Gastroesophageal sphincter (tissue), 3 donors: ENCODE data around the gene ITGB2.

Experiments
- EP300 ChIP-seq: sonication (generic); formaldehyde crosslinking; IDR thresholded peaks from one replicate; pipeline ENCODE4 v1.6.1; 2017; ENCODE audit warnings: antibody characterized with exemption, mild to moderate bottlenecking
- POLR2A ChIP-seq, 2 donors: fragments of 450-650 bp; IDR thresholded peaks; one replicate each; pipeline ENCODE4 v1.6.1; 2017; ENCODE audit warnings: antibody characterized with exemption in 2 of 2, mild to moderate bottlenecking in 2 of 2, moderate library complexity in 1 of 2
- TF ChIP-seq, protein P1 (sequence below), 4 experiments: fragments of 200-600 bp in 2 of 4; fragments of 450-650 bp in 2 of 4; sonication (generic) in 1 of 4; IDR thresholded peaks; one replicate each; pipeline ENCODE4 v1.5.1; 2017 to 2019; ENCODE audit warnings: antibody characterized with exemption in 4 of 4, mild to moderate bottlenecking in 2 of 4, moderate library complexity in 2 of 4

DNA sequence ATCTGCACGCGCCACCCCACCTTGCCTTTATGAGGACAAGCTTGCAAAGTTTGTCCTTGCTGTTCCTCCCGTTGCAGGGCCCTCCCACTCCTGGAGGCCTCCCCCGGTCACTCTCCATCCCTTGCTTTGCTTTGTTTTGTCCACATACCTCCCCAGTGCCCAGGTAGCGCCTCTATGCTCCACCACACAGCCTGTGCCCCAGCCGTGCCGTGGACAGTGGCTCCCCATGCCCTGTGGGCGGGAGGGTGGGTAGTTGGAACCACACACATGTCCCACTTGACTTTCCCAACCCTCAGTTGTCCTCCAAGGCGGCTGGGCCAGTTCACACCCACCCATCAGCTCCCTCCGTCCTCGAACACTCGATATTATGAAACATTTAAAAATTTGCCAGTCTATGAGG lies 43.7 kb upstream of the ITGB2 start:
- TF ChIP-seq, protein P1, sequence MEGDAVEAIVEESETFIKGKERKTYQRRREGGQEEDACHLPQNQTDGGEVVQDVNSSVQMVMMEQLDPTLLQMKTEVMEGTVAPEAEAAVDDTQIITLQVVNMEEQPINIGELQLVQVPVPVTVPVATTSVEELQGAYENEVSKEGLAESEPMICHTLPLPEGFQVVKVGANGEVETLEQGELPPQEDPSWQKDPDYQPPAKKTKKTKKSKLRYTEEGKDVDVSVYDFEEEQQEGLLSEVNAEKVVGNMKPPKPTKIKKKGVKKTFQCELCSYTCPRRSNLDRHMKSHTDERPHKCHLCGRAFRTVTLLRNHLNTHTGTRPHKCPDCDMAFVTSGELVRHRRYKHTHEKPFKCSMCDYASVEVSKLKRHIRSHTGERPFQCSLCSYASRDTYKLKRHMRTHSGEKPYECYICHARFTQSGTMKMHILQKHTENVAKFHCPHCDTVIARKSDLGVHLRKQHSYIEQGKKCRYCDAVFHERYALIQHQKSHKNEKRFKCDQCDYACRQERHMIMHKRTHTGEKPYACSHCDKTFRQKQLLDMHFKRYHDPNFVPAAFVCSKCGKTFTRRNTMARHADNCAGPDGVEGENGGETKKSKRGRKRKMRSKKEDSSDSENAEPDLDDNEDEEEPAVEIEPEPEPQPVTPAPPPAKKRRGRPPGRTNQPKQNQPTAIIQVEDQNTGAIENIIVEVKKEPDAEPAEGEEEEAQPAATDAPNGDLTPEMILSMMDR (IDR thresholded peaks at IDR 0.05), result no peak
- TF ChIP-seq EP300, result no peak
- TF ChIP-seq POLR2A (IDR thresholded peaks at IDR 0.05), result no peak
